Measurements from ENCODE around the gene KLHL11. TPM values are rescaled to one million over a fixed set of nuclear protein-coding genes. Genes with fewer than 3 reads are reported as not detected.

The KLHL11 gene
- total RNA-seq = 34.4 and 35.9 TPM in 2 replicates

GRCh38 chr17:41864836-41865595 lies at the start of gene KLHL11:
Gene KLHL11, minus strand, starts transcription at chr17:41865423. Its CDS starts 53 bp downstream, at chr17:41865370.

GRCh38 chr17:41837761-41838538 lies 27.3 kb downstream of the KLHL11 start, which contains the start of gene KLHL10:
Gene KLHL10, plus strand, starts transcription at chr17:41837825. Its CDS starts 108 bp downstream, at chr17:41837933.

DNA sequence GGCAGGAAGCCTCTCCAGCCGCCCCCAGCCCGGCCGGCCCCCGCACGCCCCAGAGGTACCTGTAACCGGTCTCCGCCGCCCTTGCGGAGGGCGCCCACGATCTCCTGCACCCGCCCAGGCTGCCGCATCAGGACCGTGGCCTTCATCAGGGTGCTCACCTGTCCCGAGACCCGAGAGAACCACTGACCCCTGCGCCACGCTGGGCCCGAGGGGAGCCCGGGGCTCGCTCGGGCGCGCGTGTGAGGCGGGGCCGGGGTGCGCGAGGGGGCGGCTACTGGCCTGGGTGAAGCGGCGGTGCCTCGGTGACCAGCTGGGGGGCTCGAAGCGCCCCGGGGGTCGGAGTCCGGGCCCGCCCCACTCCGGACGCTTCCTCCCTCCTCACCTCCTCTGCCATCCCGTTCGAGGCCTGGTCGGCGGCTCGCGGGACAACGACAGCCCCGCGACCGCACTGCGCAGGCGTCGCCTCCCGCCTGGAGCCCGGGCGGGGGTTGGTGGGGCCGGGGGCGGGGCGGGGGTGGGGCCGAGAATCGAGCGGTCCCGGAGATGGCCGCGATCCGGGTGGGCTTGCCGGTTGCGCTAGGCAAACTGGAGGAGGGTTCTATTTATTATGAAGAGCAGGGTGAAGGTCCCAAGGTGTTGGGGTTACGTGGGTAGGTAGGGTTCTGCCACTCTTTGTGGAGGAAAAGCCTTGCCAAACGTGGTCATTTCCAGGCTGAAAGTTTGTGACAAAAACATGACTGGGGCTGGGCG lies 29.2 kb downstream of the KLHL11 start, which contains the start of gene NT5C3B:
Gene NT5C3B, minus strand, starts transcription at position 433 of the 750 bp plus-strand sequence. Its CDS starts 39 bp downstream, at position 394.

GRCh38 chr17:41812381-41813151 lies 52.7 kb downstream of the KLHL11 start, which contains the start of gene FKBP10:
Gene FKBP10, plus strand, starts transcription at chr17:41813004. Its CDS starts 31 bp downstream, at chr17:41813035.

GRCh38 chr17:41811549-41812380 lies 53.5 kb downstream of the KLHL11 start, which contains the start of gene P3H4:
Gene P3H4, minus strand, starts transcription at chr17:41811949. Its CDS starts 34 bp downstream, at chr17:41811915.

Other genes with a start within 250 kb of the KLHL11 start
- gene KRT17, start 240.8 kb downstream of the KLHL11 start, total RNA-seq = 1.00 and 1.5 TPM in 2 replicates
- gene EIF1, start 176.5 kb downstream of the KLHL11 start, total RNA-seq = 134 and 145 TPM in 2 replicates
- gene GAST, start 153.1 kb downstream of the KLHL11 start, total RNA-seq = not detected in 2 replicates
- under 0.01 TPM in 1 of 2 replicates, not detected in the other for gene HAP1, start 130.8 kb downstream of the KLHL11 start, total RNA-seq
- gene JUP, start 78.7 kb downstream of the KLHL11 start, total RNA-seq = 4.5 and 7.6 TPM in 2 replicates
- gene P3H4, start 53.5 kb downstream of the KLHL11 start, total RNA-seq = 43.2 and 79.7 TPM in 2 replicates
- gene FKBP10, start 52.4 kb downstream of the KLHL11 start, total RNA-seq = 239 and 477 TPM in 2 replicates
- 55.6 and 76.4 TPM in 2 replicates for gene NT5C3B, start 29.2 kb downstream of the KLHL11 start, total RNA-seq
- 0.12 TPM in 1 of 2 replicates, not detected in the other for gene KLHL10, start 27.6 kb downstream of the KLHL11 start, total RNA-seq
- 334 and 491 TPM in 2 replicates for gene ACLY, start 53.5 kb upstream of the KLHL11 start, total RNA-seq
- 0.50 and 1.3 TPM in 2 replicates for gene ODAD4, start 65.2 kb upstream of the KLHL11 start, total RNA-seq
- gene CNP, start 101.4 kb upstream of the KLHL11 start, total RNA-seq = 40.6 and 42.2 TPM in 2 replicates
- 64.4 and 91.4 TPM in 2 replicates for gene DNAJC7, start 152.0 kb upstream of the KLHL11 start, total RNA-seq
- gene NKIRAS2, start 154.7 kb upstream of the KLHL11 start, total RNA-seq = 17.3 and 19.7 TPM in 2 replicates
- 0.22 and 0.37 TPM in 2 replicates for gene C17orf113, start 185.2 kb upstream of the KLHL11 start, total RNA-seq
- not detected in 2 replicates for gene ZNF385C, start 233.1 kb upstream of the KLHL11 start, total RNA-seq
- 10.3 and 17.4 TPM in 2 replicates for gene DHX58, start 247.3 kb upstream of the KLHL11 start, total RNA-seq

Measured in uterine smooth muscle cell (primary cell).